Keratinocyte (primary cell): ENCODE measurements around the gene TMEM87B.

Source experiments
- CTCF ChIP-seq, 3 experiments: IDR thresholded peaks in 1 of 3; conservative IDR thresholded peaks in 1 of 3; optimal IDR thresholded peaks in 1 of 3; 2 replicates in 2 of 3; 3 replicates in 1 of 3; pipeline versions ENCODE3 to v1.5.1; 2011; ENCODE audit warnings: low read length in 3 of 3, mild to moderate bottlenecking in 3 of 3, moderate library complexity in 2 of 3, control low read depth in 1 of 3, inconsistent platforms in 1 of 3; ENCODE audit not compliant: insufficient read depth in 2 of 3; ENCODE audit errors: extremely low read depth in 1 of 3
- EZH2 ChIP-seq: IDR thresholded peaks from one replicate; pipeline ENCODE4 v1.6.1; 2012; ENCODE audit warnings: inconsistent platforms, mild to moderate bottlenecking, low read length, moderate library complexity

GRCh38 chr2:112032689-112033465 is 22.2 kb upstream of the TMEM87B start:
- TF ChIP-seq CTCF (optimal IDR thresholded peaks at IDR 0.05 in 1 of 3, IDR thresholded peaks at IDR 0.05 in 1 of 3, conservative IDR thresholded peaks at IDR 0.05 in 1 of 3; ENCODE audit: extremely low read depth in 1 of 3, insufficient read depth in 2 of 3, low read length in 3 of 3): peak in 2 of 3 experiments; percentile 0 to 7
- no peak for TF ChIP-seq EZH2
